Ramos (cell line): ENCODE data around the gene MPND.

Experiments used
- in situ Hi-C: fragments of 300-500 bp; cut with MboI; formaldehyde crosslinking; loops from one replicate; pipeline ENCODE4 v1.14.3; 2022; ENCODE audit warnings: low sequenced_read_pairs; ENCODE audit not compliant: unreplicated experiment

The MPND gene

DNA sequence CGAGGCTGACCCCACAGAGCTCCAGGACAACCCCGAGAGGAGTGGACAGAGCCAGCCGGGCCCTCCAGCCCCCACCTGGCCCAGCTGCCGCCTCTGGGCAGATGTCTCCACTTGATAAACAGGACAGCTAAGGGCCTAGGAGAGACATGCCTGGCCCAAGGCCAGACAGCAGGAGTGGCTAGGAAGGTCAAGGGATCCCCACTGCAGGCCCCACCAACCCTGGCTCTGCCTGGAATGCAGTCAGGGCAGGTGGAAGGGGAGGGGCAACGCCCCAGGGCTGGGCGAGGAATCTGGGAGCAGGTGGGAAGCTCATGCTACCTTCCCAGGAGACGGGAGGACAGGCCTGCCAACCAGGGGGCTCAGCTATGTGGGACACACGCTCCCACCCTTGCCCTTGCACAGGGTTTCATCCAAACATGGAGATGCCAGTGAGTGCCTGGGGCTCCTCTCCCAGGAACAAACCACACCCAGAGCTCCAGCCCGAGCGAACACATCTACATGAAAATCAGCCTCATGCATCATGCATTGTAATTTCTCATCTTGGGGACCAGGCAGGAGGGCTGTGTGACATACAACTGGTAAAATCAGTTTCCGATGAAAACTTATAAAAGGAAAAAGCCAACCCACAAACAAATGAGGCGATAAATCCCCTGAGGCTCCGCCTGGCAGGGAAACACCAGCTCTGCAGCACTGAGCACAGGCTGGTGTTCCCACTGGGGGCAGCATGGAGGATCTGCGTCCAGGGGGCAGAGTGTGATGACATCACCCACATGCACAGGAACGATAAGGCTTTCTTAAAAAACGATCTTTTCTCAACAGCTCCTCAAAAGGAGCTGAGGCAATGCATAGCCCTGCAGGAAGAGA is 32.0 kb downstream of the MPND start:
- in situ Hi-C loops = no loop called here

DNA sequence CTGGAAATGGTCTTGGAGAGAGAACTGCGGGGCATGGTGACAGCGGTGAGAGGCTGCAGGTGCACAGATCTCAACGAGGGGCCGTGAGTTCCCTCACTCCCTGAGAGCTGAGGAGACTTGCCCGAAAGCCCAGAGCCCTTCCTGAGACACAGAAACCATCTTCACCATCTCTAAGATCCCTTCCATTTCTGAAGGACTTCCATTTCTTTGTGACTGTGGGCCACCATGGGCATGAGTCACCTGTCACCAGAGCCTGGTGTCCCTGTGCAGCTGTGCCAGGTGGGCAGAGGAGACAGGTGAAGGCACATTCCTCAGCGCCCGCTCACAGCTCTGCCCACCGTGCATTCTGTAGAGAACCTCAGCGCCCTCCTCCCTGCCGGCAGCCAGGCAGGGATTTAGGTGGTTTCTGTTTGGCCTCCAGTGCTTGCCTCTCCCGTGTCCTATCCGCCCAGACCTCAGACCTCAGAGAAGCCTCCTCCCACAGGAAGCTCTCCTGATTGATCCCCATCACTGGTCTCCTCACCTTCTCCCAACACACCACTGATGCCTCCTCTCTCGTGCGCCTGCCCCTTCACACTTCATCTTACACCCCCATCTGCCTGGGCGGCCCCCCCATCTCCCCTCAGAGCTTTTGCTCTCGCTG is 32.8 kb downstream of the MPND start:
- in situ Hi-C loops = no loop called here

- in situ Hi-C loops = no loop called here
These were observed 33.3 kb downstream of the MPND start for GRCh38 chr19:4376671-4376990.

- in situ Hi-C loops = no loop called here
These were observed 33.8 kb downstream of the MPND start for GRCh38 chr19:4376991-4377781.

DNA sequence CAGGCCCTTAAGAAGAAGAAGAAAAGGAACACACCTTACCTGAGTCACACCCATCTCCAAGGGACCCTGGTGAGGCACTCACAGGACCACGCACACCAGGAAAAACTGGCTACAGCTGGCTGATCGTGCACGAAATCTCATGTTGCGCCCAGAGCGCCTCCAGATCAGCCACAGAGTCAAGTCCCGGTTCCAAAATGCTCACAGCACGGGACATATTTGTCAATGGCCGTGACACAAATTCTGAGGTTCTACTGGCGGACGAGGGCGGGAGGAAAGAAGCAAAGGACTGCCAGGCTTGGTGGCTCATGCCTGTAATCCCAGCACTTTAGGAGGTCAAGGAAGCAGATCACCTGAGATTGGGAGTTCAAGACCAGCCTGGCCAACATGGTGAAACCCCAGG is 35.5 kb downstream of the MPND start:
- in situ Hi-C loops = no loop called here

GRCh38 chr19:4379383-4380253 is 36.3 kb downstream of the MPND start:
- in situ Hi-C loops = no loop called here

GRCh38 chr19:4380254-4380727 is 36.9 kb downstream of the MPND start:
- in situ Hi-C loops = no loop called here

DNA sequence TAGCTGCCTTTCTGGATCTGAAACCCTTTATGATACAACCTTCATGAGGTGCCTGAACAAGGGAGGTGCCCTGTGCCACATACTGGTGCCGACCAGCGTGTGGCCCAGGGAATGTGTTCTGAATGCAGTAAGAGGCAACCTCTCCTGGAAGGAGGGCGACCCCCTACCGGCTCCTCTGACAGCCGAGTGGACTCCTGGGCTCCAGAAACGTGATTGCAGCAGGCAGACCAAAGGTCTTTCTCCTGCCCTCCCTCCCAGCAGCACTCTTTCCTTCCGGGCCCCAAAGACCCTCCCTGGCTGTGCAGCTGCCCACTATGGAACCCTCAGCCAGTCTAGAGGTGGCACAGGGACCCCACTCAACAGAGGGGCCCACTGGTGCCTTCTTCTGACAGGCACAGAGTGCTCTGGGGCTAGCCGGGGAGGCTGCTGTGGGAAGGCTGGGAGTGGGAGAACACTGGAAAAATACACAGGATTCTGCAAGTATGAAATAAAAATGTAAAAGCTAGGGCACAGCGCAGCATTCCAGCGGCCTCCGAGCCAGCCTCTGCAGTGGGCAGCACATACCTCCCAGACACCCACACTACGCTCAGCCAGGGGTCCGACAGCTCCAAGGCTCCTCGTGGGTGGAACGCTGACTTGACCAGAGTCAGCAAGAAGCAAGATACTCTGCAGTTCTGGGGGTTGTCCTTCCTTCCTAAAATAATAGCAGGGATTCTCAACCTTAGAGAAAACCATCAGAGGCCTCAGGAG is 42.1 kb downstream of the MPND start:
- in situ Hi-C loops = no loop called here

DNA sequence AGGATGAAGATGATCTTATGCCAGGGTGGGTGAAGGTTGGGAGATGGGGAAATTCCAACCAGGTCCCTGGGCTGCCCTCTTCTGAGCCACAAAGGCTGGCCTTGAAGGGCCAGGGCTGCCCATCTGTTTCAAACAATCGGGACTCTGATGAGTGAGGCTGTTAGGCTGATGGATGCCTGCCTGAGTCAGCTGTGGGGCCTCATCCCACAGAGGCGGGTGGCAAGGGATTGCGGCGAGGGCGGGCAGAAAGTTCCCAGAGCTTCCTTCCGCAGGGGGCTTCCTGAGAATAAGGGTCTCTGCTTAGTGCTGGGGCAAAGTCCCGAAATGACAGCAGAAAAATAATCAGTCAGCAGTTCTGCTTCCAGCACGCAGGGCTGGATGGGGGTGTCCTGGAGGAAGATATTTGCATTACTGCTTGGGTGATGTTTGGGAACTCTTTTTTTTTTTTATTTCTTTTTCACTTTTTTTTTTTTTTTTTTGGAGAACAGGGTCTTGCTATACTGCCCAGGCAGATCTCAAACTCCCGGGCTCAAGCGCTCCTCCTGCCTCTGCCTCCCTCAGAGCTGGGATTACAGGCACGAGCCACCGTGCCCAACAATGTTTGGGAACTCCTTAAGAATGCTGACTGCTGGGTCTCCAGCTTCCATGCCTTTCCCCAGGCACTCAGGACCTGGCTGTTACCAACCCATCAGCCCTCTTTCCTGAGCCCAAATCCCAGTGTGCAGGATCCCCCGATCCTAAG is 42.9 kb downstream of the MPND start:
- in situ Hi-C loops = no loop called here

- in situ Hi-C loops = no loop called here
These were observed 45.1 kb downstream of the MPND start for GRCh38 chr19:4388337-4389063.

- in situ Hi-C loops = no loop called here
These were observed 45.7 kb downstream of the MPND start for GRCh38 chr19:4389064-4389375.

GRCh38 chr19:4389511-4390016 is 46.2 kb downstream of the MPND start:
- in situ Hi-C loops = no loop called here

DNA sequence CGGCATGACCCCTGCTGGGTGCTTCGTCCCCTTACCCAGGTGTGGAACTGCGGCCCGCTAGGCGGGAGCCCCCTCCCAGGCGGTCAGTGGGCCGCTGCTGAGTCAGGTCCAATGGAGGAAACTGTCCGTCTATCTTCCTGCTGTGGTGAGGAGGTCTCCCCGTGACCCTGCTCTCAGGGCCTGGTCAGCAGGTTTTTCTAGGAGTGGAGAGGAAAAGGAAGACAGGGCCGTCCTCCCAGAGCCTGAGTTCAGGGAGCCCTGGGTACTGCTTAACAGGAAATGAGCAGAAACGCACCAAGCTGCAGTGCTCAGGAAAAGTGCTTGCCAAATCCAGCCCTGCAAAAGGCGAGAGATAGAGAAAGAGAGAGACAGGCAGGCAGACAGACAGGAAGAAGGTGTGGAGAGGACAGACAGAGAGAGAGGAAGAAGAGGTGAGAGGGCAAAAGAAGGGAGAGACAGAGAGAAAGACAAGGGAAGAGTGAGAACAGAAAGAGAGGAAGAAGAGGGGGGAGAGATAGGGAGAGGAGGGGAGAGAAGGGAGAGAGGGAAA is 46.7 kb downstream of the MPND start:
- in situ Hi-C loops = no loop called here

GRCh38 chr19:4390567-4391305 is 47.4 kb downstream of the MPND start:
- in situ Hi-C loops = no loop called here

- in situ Hi-C loops = no loop called here
These were observed 47.9 kb downstream of the MPND start for GRCh38 chr19:4391306-4391693.

DNA sequence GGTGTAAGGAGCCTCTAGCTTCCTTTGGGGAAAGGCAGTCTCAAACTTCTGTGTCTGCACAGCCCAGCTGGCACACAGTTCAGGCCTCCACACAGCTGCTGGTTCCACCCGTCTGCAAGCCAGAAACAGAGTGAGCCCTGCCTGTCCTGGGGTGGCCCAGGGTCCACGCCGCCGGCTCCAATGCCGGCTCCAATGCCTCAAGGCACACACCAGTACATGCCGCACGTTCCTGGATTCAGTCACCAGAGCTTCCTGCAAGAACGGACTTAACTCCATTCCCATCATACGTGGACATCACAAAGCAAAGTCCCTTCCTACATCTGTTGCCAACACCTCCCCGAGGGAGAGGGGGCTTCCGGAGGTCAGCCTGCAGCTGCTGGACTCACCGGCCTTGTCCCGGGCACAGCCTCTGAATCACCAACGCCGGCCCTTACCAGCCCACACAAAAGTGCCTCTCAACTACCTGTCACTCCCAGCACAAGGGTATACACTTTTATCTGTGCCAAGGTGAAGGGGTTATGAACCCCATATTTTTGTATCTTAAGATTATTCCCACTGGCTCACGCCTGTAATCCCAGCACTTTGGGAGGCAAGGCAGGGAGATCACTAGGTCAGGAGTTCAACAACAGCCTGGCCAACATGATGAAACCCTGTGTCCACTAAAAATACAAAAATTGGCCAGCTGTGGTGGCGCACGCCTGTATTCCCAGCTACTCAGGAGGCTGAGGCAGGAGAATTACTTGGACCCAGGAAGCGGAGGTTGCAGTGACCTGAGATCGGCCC is 48.5 kb downstream of the MPND start:
- in situ Hi-C loops = no loop called here
